Thoracic aorta (tissue), 2 donors: Measurements from ENCODE around the gene PIP5K1C. TPM values are rescaled to one million over a fixed set of nuclear protein-coding genes. Genes with fewer than 3 reads are reported as not detected.
"Not testable (repeated sequence)": the region's sequence is repeated elsewhere in the genome, so short reads cannot be mapped to it uniquely, and the experiment has no call there.

ENCODE experiments used
- ATAC-seq: fragments of 150-250 bp; one replicate; pipeline ENCODE4 v1.8.0; 2017; ENCODE audit warnings: low read depth; ENCODE audit not compliant: insufficient number of reproducible peaks, low FRiP score
- DNase-seq: peaks from one replicate; pipeline ENCODE4 v3.0.0-alpha.2; 2020; ENCODE audit warnings: low spot score
- H3K27ac ChIP-seq, 2 donors: fragments of 200-600 bp; sonication (generic); 1 replicate in 1 of 2; 2 replicates in 1 of 2; pipeline ENCODE4 v1.5.1; 2016; ENCODE audit warnings: mild to moderate bottlenecking in 2 of 2, moderate library complexity in 2 of 2
- H3K27me3 ChIP-seq: fragments of 200-600 bp; sonication (generic); replicated peaks from 2 replicates; pipeline ENCODE4 v1.6.0; 2016; ENCODE audit warnings: mild to moderate bottlenecking; ENCODE audit not compliant: insufficient read depth
- H3K36me3 ChIP-seq: fragments of 200-600 bp; sonication (generic); one replicate; pipeline ENCODE4 v1.5.1; 2016
- H3K4me1 ChIP-seq, 2 donors: fragments of 200-600 bp; sonication (generic); 1 replicate in 1 of 2; 2 replicates in 1 of 2; pipeline versions ENCODE4 v1.5.1 to v1.6.0; 2016; ENCODE audit warnings: low read depth in 2 of 2, mild to moderate bottlenecking in 1 of 2; ENCODE audit not compliant: control insufficient read depth in 1 of 2
- H3K4me3 ChIP-seq: fragments of 200-600 bp; sonication (generic); 2 replicates; pipeline ENCODE4 v1.5.1; 2016; ENCODE audit warnings: mild to moderate bottlenecking
- H3K9me3 ChIP-seq: fragments of 200-600 bp; sonication (generic); 2 replicates; pipeline ENCODE4 v1.5.1; 2016
- CTCF ChIP-seq: fragments of 200-600 bp; sonication (generic); IDR thresholded peaks from one replicate; pipeline ENCODE4 v1.5.1; 2019; ENCODE audit warnings: antibody characterized with exemption
- total RNA-seq, 2 donors: library from RNA; depleted of rRNA; stranded (reverse); fragments of >200 nt; gene quantifications; one replicate each; pipeline versions ENCODE4 v1.1.0 to v1.2.3, GENCODE V29; 2016

Gene PIP5K1C
- total RNA-seq, 2 donors from 2014 or later = 82.6 to 84.5 TPM

- H3K27me3 ChIP-seq = no peaks in the 10 kb centered on the region
- no peak for TF ChIP-seq CTCF
- DNase-seq (no peak), ATAC-seq (no peak)
- peaks cover 7% of the 10 kb centered on the region for H3K36me3 ChIP-seq
- H3K4me3 ChIP-seq = no peak overlapping the region
- H3K4me1 ChIP-seq = peaks cover 0 to 29% of the 10 kb centered on the region in 2 donors
- no peaks in the 10 kb centered on the region for H3K9me3 ChIP-seq
- no peak overlapping the region for H3K27ac ChIP-seq
These were observed 110.8 kb downstream of the PIP5K1C start for GRCh38 chr19:3589439-3589838.

- Histone ChIP-seq H3K27me3 (no peaks in the 10 kb centered on the region), H3K27ac (no peak overlapping the region), H3K9me3 (no peaks in the 10 kb centered on the region), H3K36me3 (no peaks in the 10 kb centered on the region), H3K4me1 (peaks cover 0 to 22% of the 10 kb centered on the region in 2 donors), H3K4me3 (no peak overlapping the region)
- ATAC-seq (no peak), DNase-seq (no peak)
- TF ChIP-seq CTCF = no peak
These were observed 113.4 kb downstream of the PIP5K1C start for GRCh38 chr19:3586707-3587346.

- Histone ChIP-seq H3K4me3 (peak overlapping the region; percentile 57), H3K36me3 (no peaks in the 10 kb centered on the region), H3K4me1 (peaks cover 0 to 22% of the 10 kb centered on the region in 2 donors), H3K9me3 (no peaks in the 10 kb centered on the region), H3K27ac (no peak overlapping the region), H3K27me3 (no peaks in the 10 kb centered on the region)
- no peak for ATAC-seq
- no peak for DNase-seq
- peak; percentile 68 for TF ChIP-seq CTCF
These were observed 114.1 kb downstream of the PIP5K1C start for GRCh38 chr19:3586127-3586626.

- peak within 1 kb of the TSS; percentile 57 for H3K4me3 ChIP-seq
- H3K27ac ChIP-seq = no peak within 1 kb of the TSS
- H3K27me3 ChIP-seq = no peaks in the 10 kb centered on the region
- H3K4me1 ChIP-seq = peaks cover 0 to 24% of the 10 kb centered on the region in 2 donors
- no peaks in the 10 kb centered on the region for H3K9me3 ChIP-seq
- no peaks in the 10 kb centered on the region for H3K36me3 ChIP-seq
- DNase-seq = no peak
- ATAC-seq = no peak
- no peak for TF ChIP-seq CTCF
These were observed 114.8 kb downstream of the PIP5K1C start, which contains the start of gene GIPC3 for GRCh38 chr19:3585301-3586126. TSS of gene GIPC3 (plus strand) at chr19:3585478. CDS start at chr19:3585598, 120 bp downstream.

GRCh38 chr19:3584036-3584802 lies 116.0 kb downstream of the PIP5K1C start:
- H3K36me3 ChIP-seq, DNase-seq, H3K4me3 ChIP-seq, H3K27ac ChIP-seq, H3K9me3 ChIP-seq, ATAC-seq, H3K27me3 ChIP-seq: not testable (repeated sequence)
- H3K4me1 ChIP-seq = peaks cover 0 to 30% of the 10 kb centered on the region in 2 donors

- H3K27me3 ChIP-seq, H3K36me3 ChIP-seq, ATAC-seq, H3K4me3 ChIP-seq, H3K27ac ChIP-seq, H3K9me3 ChIP-seq, DNase-seq: not testable (repeated sequence)
- H3K4me1 ChIP-seq = peaks cover 0 to 25% of the 10 kb centered on the region in 2 donors
These were observed 118.5 kb downstream of the PIP5K1C start for GRCh38 chr19:3581792-3582191.
